Gastrocnemius medialis (tissue), 4 donors: ENCODE measurements around the gene ESYT2.

Experiments
- CTCF ChIP-seq, 5 experiments: fragments of 450-650 bp in 3 of 5; fragments of 200-600 bp in 2 of 5; sonication (generic) in 2 of 5; IDR thresholded peaks in 4 of 5; conservative IDR thresholded peaks in 1 of 5; 1 replicate in 4 of 5; 2 replicates in 1 of 5; pipeline ENCODE4 v1.5.1; 2016 to 2019; ENCODE audit warnings: antibody characterized with exemption in 5 of 5, mild to moderate bottlenecking in 3 of 5, moderate library complexity in 3 of 5
- POLR2A ChIP-seq, 2 donors: fragments of 450-650 bp; IDR thresholded peaks; one replicate each; pipeline ENCODE4 v1.6.1; 2017; ENCODE audit warnings: antibody characterized with exemption in 2 of 2, mild to moderate bottlenecking in 2 of 2, moderate library complexity in 2 of 2

GRCh38 chr7:158816995-158817394 lies 12.3 kb downstream of the ESYT2 start:
- no peak for TF ChIP-seq CTCF (IDR thresholded peaks at IDR 0.05 in 4 of 5, conservative IDR thresholded peaks at IDR 0.05 in 1 of 5)
- no peak for TF ChIP-seq POLR2A (IDR thresholded peaks at IDR 0.05)
